HepG2 (cell line): ENCODE data around the gene DAB2. TPM values are rescaled to one million over a fixed set of nuclear protein-coding genes. Genes with fewer than 3 reads are reported as not detected.

ENCODE experiments used
- FOXO1 ChIP-seq: sonication (generic); formaldehyde crosslinking; IDR thresholded peaks from 2 replicates; pipeline ENCODE4 v1.4.0; 2020; ENCODE audit warnings: missing genetic modification reagents
- GPN1 ChIP-seq: sonication (generic); formaldehyde crosslinking; IDR thresholded peaks from 2 replicates; pipeline ENCODE4 v1.5.1; 2020; ENCODE audit warnings: missing genetic modification reagents, borderline replicate concordance
- HNF4A ChIP-seq: sonication (generic); formaldehyde crosslinking; IDR thresholded peaks from 2 replicates; pipeline ENCODE4 v1.4.0; 2020; ENCODE audit warnings: missing genetic modification reagents
- HOXD1 ChIP-seq: sonication (generic); formaldehyde crosslinking; IDR thresholded peaks from 2 replicates; pipeline ENCODE4 v1.5.0; 2020; ENCODE audit warnings: missing genetic modification reagents
- ISX ChIP-seq: sonication (generic); formaldehyde crosslinking; conservative IDR thresholded peaks from 2 replicates; pipeline ENCODE4 v1.5.0; 2020; ENCODE audit warnings: missing genetic modification reagents
- KMT2A ChIP-seq: sonication (generic); formaldehyde crosslinking; IDR thresholded peaks from 2 replicates; pipeline ENCODE4 v1.4.0; 2020; ENCODE audit warnings: missing genetic modification reagents
- MED1 ChIP-seq: sonication (generic); formaldehyde crosslinking; IDR thresholded peaks from 2 replicates; pipeline ENCODE4 v1.4.0; 2020; ENCODE audit warnings: missing genetic modification reagents
- MEIS1 ChIP-seq: sonication (generic); formaldehyde crosslinking; IDR thresholded peaks from 2 replicates; pipeline ENCODE4 v1.9.0; 2021; ENCODE audit warnings: mild to moderate bottlenecking, missing genetic modification reagents, moderate library complexity, borderline replicate concordance
- NCOR1 ChIP-seq: fragments of 200-600 bp; sonication (generic); IDR thresholded peaks from 2 replicates; pipeline ENCODE4 v1.7.0; 2017; ENCODE audit warnings: antibody characterized with exemption, low read length, borderline replicate concordance
- NR2F2 ChIP-seq: IDR thresholded peaks from 2 replicates; pipeline ENCODE4 v1.6.1; 2012; ENCODE audit warnings: low read depth, inconsistent platforms, borderline replicate concordance
- REXO4 ChIP-seq: sonication (generic); formaldehyde crosslinking; IDR thresholded peaks from 2 replicates; pipeline ENCODE4 v1.8.0; 2022; ENCODE audit warnings: missing genetic modification reagents, mild to moderate bottlenecking, borderline replicate concordance
- U2AF2 ChIP-seq: fragments of 200-400 bp; formaldehyde crosslinking; IDR thresholded peaks from 2 replicates; pipeline ENCODE4 v1.6.1; 2017; ENCODE audit warnings: low read depth, mild to moderate bottlenecking, low read length
- ZEB1 ChIP-seq: IDR thresholded peaks from 2 replicates; pipeline ENCODE4 v1.6.1; 2012; ENCODE audit warnings: mild to moderate bottlenecking, low read depth, inconsistent platforms; ENCODE audit not compliant: insufficient replicate concordance
- ZMYM3 ChIP-seq: sonication (generic); formaldehyde crosslinking; IDR thresholded peaks from 2 replicates; pipeline ENCODE4 v1.5.1; 2020; ENCODE audit warnings: mild to moderate bottlenecking, missing genetic modification reagents
- ZMYM4 ChIP-seq: sonication (generic); formaldehyde crosslinking; IDR thresholded peaks from 2 replicates; pipeline ENCODE4 v1.8.1; 2023; ENCODE audit warnings: mild to moderate bottlenecking, missing genetic modification reagents
- ZNF12 ChIP-seq: sonication (generic); formaldehyde crosslinking; IDR thresholded peaks from 2 replicates; pipeline ENCODE4 v1.5.0; 2020; ENCODE audit warnings: missing genetic modification reagents
- ZNF547 ChIP-seq: sonication (generic); formaldehyde crosslinking; IDR thresholded peaks from 2 replicates; pipeline ENCODE4 v1.5.1; 2020; ENCODE audit warnings: mild to moderate bottlenecking, missing genetic modification reagents
- polyA plus RNA-seq, 8 experiments: library from polyadenylated mRNA; depleted of rRNA in 3 of 8; stranded (reverse) in 7 of 8; unstranded in 1 of 8; fragments of >200 nt; fragmentation: Illumina TruSeq in 4 of 8; extraction: Trizol in 4 of 8; gene quantifications; 2 replicates each; pipeline versions ENCODE4 v1.2.1 to v1.2.3, GENCODE V29; 2011 to 2016; ENCODE audit warnings: low read depth in 4 of 8, missing spikeins in 1 of 8, mixed read lengths in 1 of 8; ENCODE audit not compliant: insufficient read depth in 1 of 8
- total RNA-seq, 5 experiments: library from RNA; depleted of rRNA; stranded (reverse); fragments of >200 nt; fragmentation: Illumina TruSeq; extraction: Trizol; gene quantifications; 2 replicates each; pipeline ENCODE4 v1.2.3, GENCODE V29; 2016; ENCODE audit warnings: low read depth in 1 of 5
- TF ChIP-seq, protein P1 (sequence below): sonication (generic); formaldehyde crosslinking; IDR thresholded peaks from 2 replicates; pipeline ENCODE4 v1.4.0; 2020; ENCODE audit warnings: mild to moderate bottlenecking, missing genetic modification reagents
- TF ChIP-seq, protein P2 (sequence below): IDR thresholded peaks from 2 replicates; pipeline ENCODE4 v1.6.1; 2016; ENCODE audit warnings: mild to moderate bottlenecking, missing biosample characterization, missing genetic modification reagents
- TF ChIP-seq, protein P3 (sequence below): sonication (generic); formaldehyde crosslinking; IDR thresholded peaks from 2 replicates; pipeline ENCODE4 v1.4.0; 2020; ENCODE audit warnings: missing genetic modification reagents, borderline replicate concordance

Gene DAB2
- total and polyA plus RNA-seq, 2 of the 13 experiments (the other 11 are each of a cell fraction or from before 2014, with no cell fraction given), result 6.4 to 6.5 TPM

DNA sequence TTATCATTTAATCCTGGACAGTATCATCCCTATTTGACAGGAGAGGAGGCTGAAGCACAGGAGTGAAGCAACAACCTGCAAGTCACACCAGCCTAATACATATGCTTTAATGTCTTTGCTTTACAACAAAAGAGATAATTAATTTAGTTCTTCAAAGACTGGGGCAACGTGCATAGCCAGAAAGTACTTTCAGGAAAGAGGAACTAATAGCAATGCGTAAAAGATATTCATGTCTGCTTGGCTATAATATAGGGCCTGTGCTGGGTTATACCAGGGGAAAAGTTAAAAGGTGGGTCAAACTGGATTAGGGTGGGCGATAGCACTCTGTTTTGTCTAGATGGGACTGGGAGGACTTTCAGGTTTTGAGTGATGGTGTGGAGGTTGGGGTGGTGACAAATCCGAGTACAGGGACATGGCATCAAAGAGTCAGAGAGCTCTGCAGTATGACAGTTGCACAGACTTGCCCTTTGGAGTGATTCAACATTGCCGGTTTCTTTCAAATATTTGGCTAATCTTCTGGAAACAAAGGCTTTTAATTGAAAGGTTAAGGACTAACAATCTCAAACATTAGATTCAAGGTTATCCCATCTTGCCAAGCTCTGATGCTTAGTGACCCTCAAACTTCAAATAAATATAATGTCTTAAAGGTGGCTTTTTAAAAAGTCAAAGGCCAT is 11.9 kb downstream of the DAB2 start (continued):
- TF ChIP-seq, protein P1, sequence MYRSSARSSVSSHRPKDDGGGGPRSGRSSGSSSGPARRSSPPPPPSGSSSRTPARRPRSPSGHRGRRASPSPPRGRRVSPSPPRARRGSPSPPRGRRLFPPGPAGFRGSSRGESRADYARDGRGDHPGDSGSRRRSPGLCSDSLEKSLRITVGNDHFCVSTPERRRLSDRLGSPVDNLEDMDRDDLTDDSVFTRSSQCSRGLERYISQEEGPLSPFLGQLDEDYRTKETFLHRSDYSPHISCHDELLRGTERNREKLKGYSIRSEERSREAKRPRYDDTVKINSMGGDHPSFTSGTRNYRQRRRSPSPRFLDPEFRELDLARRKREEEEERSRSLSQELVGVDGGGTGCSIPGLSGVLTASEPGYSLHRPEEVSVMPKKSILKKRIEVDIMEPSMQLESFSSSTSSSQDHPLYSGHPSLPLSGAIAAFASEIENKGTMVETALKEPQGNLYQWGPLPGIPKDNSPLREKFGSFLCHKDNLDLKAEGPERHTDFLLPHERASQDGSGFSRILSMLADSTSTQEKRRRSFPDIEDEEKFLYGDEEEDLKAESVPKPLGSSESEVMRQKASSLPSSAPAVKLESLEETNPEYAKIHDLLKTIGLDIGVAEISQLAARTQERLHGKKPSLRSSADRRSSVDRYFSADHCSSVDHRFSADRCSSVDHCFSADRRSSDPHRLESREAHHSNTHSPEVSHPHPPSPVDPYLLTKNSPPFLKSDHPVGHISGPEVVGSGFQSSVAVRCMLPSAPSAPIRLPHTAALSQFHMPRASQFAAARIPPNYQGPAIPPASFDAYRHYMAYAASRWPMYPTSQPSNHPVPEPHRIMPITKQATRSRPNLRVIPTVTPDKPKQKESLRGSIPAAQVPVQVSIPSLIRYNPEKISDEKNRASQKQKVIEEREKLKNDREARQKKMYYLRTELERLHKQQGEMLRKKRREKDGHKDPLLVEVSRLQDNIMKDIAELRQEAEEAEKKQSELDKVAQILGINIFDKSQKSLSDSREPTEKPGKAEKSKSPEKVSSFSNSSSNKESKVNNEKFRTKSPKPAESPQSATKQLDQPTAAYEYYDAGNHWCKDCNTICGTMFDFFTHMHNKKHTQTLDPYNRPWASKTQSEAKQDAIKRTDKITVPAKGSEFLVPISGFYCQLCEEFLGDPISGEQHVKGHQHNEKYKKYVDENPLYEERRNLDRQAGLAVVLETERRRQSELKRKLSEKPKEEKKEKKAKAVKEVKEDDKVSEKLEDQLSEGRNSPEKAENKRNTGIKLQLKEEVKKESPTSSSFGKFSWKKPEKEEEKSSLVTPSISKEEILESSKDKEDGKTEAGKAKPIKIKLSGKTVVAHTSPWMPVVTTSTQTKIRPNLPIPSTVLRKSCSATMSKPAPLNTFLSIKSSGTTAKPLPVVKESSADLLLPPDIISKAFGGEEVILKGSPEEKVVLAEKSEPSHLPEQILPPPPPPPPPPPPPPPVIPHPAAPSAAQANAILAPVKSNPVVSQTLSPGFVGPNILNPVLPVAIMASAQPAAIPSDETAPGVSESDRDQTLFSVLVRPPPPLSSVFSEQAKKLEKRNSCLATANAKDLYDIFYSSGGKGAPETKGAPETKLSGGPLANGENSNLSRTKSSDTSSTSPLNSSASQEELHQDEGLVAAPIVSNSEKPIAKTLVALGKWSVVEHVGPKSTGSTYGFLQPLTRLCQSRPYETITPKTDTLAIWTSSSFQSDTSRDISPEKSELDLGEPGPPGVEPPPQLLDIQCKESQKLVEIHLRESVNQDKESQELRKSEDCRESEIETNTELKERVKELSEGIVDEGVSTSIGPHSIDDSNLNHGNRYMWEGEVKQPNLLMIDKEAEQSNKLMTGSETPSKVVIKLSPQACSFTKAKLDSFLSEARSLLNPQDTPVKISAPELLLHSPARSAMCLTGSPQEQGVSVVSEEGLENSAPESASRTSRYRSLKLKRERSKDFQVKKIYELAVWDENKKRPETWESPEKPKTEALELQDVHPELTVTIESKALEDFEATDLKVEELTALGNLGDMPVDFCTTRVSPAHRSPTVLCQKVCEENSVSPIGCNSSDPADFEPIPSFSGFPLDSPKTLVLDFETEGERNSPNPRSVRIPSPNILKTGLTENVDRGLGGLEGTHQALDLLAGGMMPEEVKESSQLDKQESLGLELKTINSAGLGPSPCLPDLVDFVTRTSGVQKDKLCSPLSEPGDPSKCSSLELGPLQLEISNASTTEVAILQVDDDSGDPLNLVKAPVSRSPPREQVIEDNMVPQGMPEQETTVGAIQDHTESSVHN (CRISPR knock-in tag), result no peak
- TF ChIP-seq MED1 (CRISPR knock-in tag), result no peak
- no peak for TF ChIP-seq ZNF547
- no peak for TF ChIP-seq KMT2A (CRISPR knock-in tag)
- TF ChIP-seq ISX (CRISPR knock-in tag), result no peak
- no peak for TF ChIP-seq REXO4 (CRISPR knock-in tag)
- TF ChIP-seq NCOR1, result peak; percentile 50; the same call in 1 of the 2 replicates
- TF ChIP-seq, protein P2, sequence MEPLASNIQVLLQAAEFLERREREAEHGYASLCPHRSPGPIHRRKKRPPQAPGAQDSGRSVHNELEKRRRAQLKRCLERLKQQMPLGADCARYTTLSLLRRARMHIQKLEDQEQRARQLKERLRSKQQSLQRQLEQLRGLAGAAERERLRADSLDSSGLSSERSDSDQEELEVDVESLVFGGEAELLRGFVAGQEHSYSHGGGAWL (CRISPR knock-in tag), result no peak
- no peak for TF ChIP-seq HOXD1 (CRISPR knock-in tag)
- no peak for TF ChIP-seq ZMYM3 (CRISPR knock-in tag)
- no peak for TF ChIP-seq GPN1 (CRISPR knock-in tag)
- peak; percentile 69; the same call in 1 of the 2 replicates for TF ChIP-seq NR2F2
- TF ChIP-seq, protein P3, sequence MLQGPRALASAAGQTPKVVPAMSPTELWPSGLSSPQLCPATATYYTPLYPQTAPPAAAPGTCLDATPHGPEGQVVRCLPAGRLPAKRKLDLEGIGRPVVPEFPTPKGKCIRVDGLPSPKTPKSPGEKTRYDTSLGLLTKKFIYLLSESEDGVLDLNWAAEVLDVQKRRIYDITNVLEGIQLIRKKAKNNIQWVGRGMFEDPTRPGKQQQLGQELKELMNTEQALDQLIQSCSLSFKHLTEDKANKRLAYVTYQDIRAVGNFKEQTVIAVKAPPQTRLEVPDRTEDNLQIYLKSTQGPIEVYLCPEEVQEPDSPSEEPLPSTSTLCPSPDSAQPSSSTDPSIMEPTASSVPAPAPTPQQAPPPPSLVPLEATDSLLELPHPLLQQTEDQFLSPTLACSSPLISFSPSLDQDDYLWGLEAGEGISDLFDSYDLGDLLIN, result no peak
- TF ChIP-seq ZMYM4 (CRISPR knock-in tag), result 0 out of 2 replicates have a peak, but pooled peaks have one; percentile 16
- TF ChIP-seq MEIS1 (CRISPR knock-in tag), result no peak
- no peak for TF ChIP-seq U2AF2
- TF ChIP-seq ZEB1, result no peak
- TF ChIP-seq FOXO1 (CRISPR knock-in tag), result no peak
- TF ChIP-seq HNF4A (CRISPR knock-in tag), result peak; percentile 16; the same call in 1 of the 2 replicates
- TF ChIP-seq ZNF12, result no peak
